Anterior cingulate cortex (tissue), 58 donors: ENCODE measurements around the gene SLC7A10.
"Not testable (repeated sequence)": the region's sequence is repeated elsewhere in the genome, so short reads cannot be mapped to it uniquely, and the experiment has no call there.

Source experiments
- DNase-seq, 58 donors: peaks; one replicate each; lab custom pipeline; 2025; lab: John Stamatoyannopoulos, UW

Gene SLC7A10

GRCh38 chr19:33204136-33204973, 21.3 kb downstream of the SLC7A10 start:
- no peak for DNase-seq

- DNase-seq, result no peak
Measured at GRCh38 chr19:33203529-33203928, 22.1 kb downstream of the SLC7A10 start.

- DNase-seq, result no peak
Measured at GRCh38 chr19:33202546-33203507, 22.8 kb downstream of the SLC7A10 start.

GRCh38 chr19:33201886-33202545, 23.6 kb downstream of the SLC7A10 start:
- no peak for DNase-seq

- DNase-seq, result no peak
Measured at GRCh38 chr19:33201473-33201872, 24.2 kb downstream of the SLC7A10 start.

- DNase-seq, result no peak
Measured at GRCh38 chr19:33199441-33200265, 26.0 kb downstream of the SLC7A10 start.

GRCh38 chr19:33198169-33198568, 27.5 kb downstream of the SLC7A10 start:
- no peak for DNase-seq

GRCh38 chr19:33197591-33198000, 28.1 kb downstream of the SLC7A10 start:
- no peak for DNase-seq

GRCh38 chr19:33196446-33197193, 29.0 kb downstream of the SLC7A10 start:
- DNase-seq, result no peak

GRCh38 chr19:33195645-33196347, 29.9 kb downstream of the SLC7A10 start:
- DNase-seq, result no peak

GRCh38 chr19:33194886-33195644, 30.6 kb downstream of the SLC7A10 start:
- peak in 5 of 58 donors; percentile 21 to 45 (median 32) for DNase-seq

GRCh38 chr19:33194532-33194885, 31.1 kb downstream of the SLC7A10 start:
- DNase-seq, result peak in 1 of 58 donors; percentile 45

- DNase-seq, result peak in 35 of 58 donors; percentile 11 to 72 (median 42)
Measured at GRCh38 chr19:33193865-33194362, 31.7 kb downstream of the SLC7A10 start, which contains the start of gene LRP3. Gene LRP3 (plus strand): TSS chr19:33194330. CDS start chr19:33194786, 456 bp downstream.

GRCh38 chr19:33193269-33193864, 32.3 kb downstream of the SLC7A10 start:
- peak in 1 of 58 donors; percentile 38 for DNase-seq

GRCh38 chr19:33192010-33192409, 33.6 kb downstream of the SLC7A10 start:
- no peak for DNase-seq

GRCh38 chr19:33191501-33191900, 34.1 kb downstream of the SLC7A10 start:
- DNase-seq, result no peak

- not testable (repeated sequence) for DNase-seq
Measured at GRCh38 chr19:33191092-33191491, 34.6 kb downstream of the SLC7A10 start.
